ENCODE results near the gene UBE2L5.

GRCh38 chr13:30378191-30378590, 44.1 kb upstream of the UBE2L5 start:
- TF ChIP-seq EZH2 (IDR thresholded peaks at IDR 0.05; ENCODE audit: borderline replicate concordance, insufficient read depth, low read length, poor library complexity, severe bottlenecking): no peak
- TF ChIP-seq POLR2AphosphoS5 (IDR thresholded peaks at IDR 0.05): no peak
- TF ChIP-seq, protein P1, sequence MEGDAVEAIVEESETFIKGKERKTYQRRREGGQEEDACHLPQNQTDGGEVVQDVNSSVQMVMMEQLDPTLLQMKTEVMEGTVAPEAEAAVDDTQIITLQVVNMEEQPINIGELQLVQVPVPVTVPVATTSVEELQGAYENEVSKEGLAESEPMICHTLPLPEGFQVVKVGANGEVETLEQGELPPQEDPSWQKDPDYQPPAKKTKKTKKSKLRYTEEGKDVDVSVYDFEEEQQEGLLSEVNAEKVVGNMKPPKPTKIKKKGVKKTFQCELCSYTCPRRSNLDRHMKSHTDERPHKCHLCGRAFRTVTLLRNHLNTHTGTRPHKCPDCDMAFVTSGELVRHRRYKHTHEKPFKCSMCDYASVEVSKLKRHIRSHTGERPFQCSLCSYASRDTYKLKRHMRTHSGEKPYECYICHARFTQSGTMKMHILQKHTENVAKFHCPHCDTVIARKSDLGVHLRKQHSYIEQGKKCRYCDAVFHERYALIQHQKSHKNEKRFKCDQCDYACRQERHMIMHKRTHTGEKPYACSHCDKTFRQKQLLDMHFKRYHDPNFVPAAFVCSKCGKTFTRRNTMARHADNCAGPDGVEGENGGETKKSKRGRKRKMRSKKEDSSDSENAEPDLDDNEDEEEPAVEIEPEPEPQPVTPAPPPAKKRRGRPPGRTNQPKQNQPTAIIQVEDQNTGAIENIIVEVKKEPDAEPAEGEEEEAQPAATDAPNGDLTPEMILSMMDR (IDR thresholded peaks at IDR 0.05; ENCODE audit: poor library complexity, severe bottlenecking): no peak
- TF ChIP-seq, protein P2, sequence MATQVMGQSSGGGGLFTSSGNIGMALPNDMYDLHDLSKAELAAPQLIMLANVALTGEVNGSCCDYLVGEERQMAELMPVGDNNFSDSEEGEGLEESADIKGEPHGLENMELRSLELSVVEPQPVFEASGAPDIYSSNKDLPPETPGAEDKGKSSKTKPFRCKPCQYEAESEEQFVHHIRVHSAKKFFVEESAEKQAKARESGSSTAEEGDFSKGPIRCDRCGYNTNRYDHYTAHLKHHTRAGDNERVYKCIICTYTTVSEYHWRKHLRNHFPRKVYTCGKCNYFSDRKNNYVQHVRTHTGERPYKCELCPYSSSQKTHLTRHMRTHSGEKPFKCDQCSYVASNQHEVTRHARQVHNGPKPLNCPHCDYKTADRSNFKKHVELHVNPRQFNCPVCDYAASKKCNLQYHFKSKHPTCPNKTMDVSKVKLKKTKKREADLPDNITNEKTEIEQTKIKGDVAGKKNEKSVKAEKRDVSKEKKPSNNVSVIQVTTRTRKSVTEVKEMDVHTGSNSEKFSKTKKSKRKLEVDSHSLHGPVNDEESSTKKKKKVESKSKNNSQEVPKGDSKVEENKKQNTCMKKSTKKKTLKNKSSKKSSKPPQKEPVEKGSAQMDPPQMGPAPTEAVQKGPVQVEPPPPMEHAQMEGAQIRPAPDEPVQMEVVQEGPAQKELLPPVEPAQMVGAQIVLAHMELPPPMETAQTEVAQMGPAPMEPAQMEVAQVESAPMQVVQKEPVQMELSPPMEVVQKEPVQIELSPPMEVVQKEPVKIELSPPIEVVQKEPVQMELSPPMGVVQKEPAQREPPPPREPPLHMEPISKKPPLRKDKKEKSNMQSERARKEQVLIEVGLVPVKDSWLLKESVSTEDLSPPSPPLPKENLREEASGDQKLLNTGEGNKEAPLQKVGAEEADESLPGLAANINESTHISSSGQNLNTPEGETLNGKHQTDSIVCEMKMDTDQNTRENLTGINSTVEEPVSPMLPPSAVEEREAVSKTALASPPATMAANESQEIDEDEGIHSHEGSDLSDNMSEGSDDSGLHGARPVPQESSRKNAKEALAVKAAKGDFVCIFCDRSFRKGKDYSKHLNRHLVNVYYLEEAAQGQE (IDR thresholded peaks at IDR 0.05; ENCODE audit: borderline replicate concordance): no peak
- TF ChIP-seq TAF1 (IDR thresholded peaks at IDR 0.05; ENCODE audit: low read depth): no peak
- no peak for TF ChIP-seq SMC3 (conservative IDR thresholded peaks at IDR 0.05; ENCODE audit: poor library complexity)
- no peak for TF ChIP-seq MXI1 (conservative IDR thresholded peaks at IDR 0.05; ENCODE audit: poor library complexity, severe bottlenecking)

All from neural cell (in vitro differentiated cells).